Thoracic aorta (tissue), 2 donors: ENCODE data around the gene MME. TPM values are rescaled to one million over a fixed set of nuclear protein-coding genes. Genes with fewer than 3 reads are reported as not detected.

Experiments
- ATAC-seq: fragments of 150-250 bp; one replicate; pipeline ENCODE4 v1.8.0; 2017; ENCODE audit warnings: low read depth; ENCODE audit not compliant: insufficient number of reproducible peaks, low FRiP score
- DNase-seq: peaks from one replicate; pipeline ENCODE4 v3.0.0-alpha.2; 2020; ENCODE audit warnings: low spot score
- H3K27ac ChIP-seq, 2 donors: fragments of 200-600 bp; sonication (generic); 1 replicate in 1 of 2; 2 replicates in 1 of 2; pipeline ENCODE4 v1.5.1; 2016; ENCODE audit warnings: mild to moderate bottlenecking in 2 of 2, moderate library complexity in 2 of 2
- H3K27me3 ChIP-seq: fragments of 200-600 bp; sonication (generic); replicated peaks from 2 replicates; pipeline ENCODE4 v1.6.0; 2016; ENCODE audit warnings: mild to moderate bottlenecking; ENCODE audit not compliant: insufficient read depth
- H3K36me3 ChIP-seq: fragments of 200-600 bp; sonication (generic); one replicate; pipeline ENCODE4 v1.5.1; 2016
- H3K4me1 ChIP-seq, 2 donors: fragments of 200-600 bp; sonication (generic); 1 replicate in 1 of 2; 2 replicates in 1 of 2; pipeline versions ENCODE4 v1.5.1 to v1.6.0; 2016; ENCODE audit warnings: low read depth in 2 of 2, mild to moderate bottlenecking in 1 of 2; ENCODE audit not compliant: control insufficient read depth in 1 of 2
- H3K4me3 ChIP-seq: fragments of 200-600 bp; sonication (generic); 2 replicates; pipeline ENCODE4 v1.5.1; 2016; ENCODE audit warnings: mild to moderate bottlenecking
- H3K9me3 ChIP-seq: fragments of 200-600 bp; sonication (generic); 2 replicates; pipeline ENCODE4 v1.5.1; 2016
- CTCF ChIP-seq: fragments of 200-600 bp; sonication (generic); IDR thresholded peaks from one replicate; pipeline ENCODE4 v1.5.1; 2019; ENCODE audit warnings: antibody characterized with exemption
- total RNA-seq, 2 donors: library from RNA; depleted of rRNA; stranded (reverse); fragments of >200 nt; gene quantifications; one replicate each; pipeline versions ENCODE4 v1.1.0 to v1.2.3, GENCODE V29; 2016

Gene MME
- total RNA-seq, 2 donors from 2014 or later = 3.6 to 4.3 TPM

DNA sequence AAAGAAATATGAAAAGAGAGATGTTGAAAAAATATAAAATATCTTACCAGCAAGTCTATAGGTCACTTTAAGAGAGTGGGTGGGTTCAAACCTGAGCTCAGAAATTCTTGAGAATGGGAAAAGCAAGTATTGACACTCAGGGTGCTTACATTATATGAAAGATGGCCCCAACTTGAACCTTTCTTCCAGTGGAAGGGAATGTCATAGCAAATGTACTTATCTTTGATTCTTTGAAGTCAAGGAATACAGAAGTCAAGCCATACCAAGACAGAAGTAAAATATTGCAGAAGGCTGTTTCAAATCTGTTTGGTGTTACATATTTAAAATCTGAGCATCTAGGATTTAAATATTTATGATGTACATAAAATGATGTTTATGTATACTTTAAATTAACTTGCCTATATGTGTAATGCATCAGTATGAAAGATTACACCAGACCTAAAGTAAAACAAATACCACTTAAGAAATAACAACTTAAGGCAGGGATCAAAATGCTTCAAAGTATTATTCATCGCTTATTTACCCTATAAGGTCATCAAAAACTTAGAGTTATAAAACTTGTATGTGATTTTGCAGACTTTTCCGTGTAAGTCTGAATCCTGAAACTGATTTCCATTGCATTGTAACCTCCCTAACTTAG is 8.7 kb downstream of the MME start:
- no peaks in the 10 kb centered on the region for H3K36me3 ChIP-seq
- no peaks in the 10 kb centered on the region for H3K27me3 ChIP-seq
- no peak for TF ChIP-seq CTCF
- no peak overlapping the region for H3K4me3 ChIP-seq
- no peak overlapping the region for H3K27ac ChIP-seq
- H3K4me1 ChIP-seq = no peaks in the 10 kb centered on the region
- H3K9me3 ChIP-seq = no peaks in the 10 kb centered on the region
- ATAC-seq (no peak), DNase-seq (no peak)

GRCh38 chr3:155089495-155089894 is 9.4 kb downstream of the MME start:
- no peak for ATAC-seq
- no peaks in the 10 kb centered on the region for H3K4me1 ChIP-seq
- DNase-seq = no peak

GRCh38 chr3:155093261-155093660 is 13.1 kb downstream of the MME start:
- no peak overlapping the region for H3K4me3 ChIP-seq
- H3K36me3 ChIP-seq = no peaks in the 10 kb centered on the region
- ATAC-seq (no peak), DNase-seq (no peak)
- H3K4me1 ChIP-seq = no peaks in the 10 kb centered on the region
- no peaks in the 10 kb centered on the region for H3K9me3 ChIP-seq
- TF ChIP-seq CTCF = no peak
- no peak overlapping the region for H3K27ac ChIP-seq
- H3K27me3 ChIP-seq = no peaks in the 10 kb centered on the region

More at GRCh38 chr3:155089495-155089894, 9.4 kb downstream of the MME start:
- Histone ChIP-seq H3K27ac (no peak overlapping the region), H3K4me3 (no peak overlapping the region), H3K36me3 (no peaks in the 10 kb centered on the region), H3K9me3 (no peaks in the 10 kb centered on the region), H3K27me3 (no peaks in the 10 kb centered on the region)
- no peak for TF ChIP-seq CTCF

- H3K36me3 ChIP-seq = no peaks in the 10 kb centered on the region
- H3K27me3 ChIP-seq = no peaks in the 10 kb centered on the region
- no peaks in the 10 kb centered on the region for H3K9me3 ChIP-seq
- H3K4me1 ChIP-seq = no peaks in the 10 kb centered on the region
- ATAC-seq = no peak
- TF ChIP-seq CTCF = no peak
- no peak overlapping the region for H3K27ac ChIP-seq
- DNase-seq = no peak
- H3K4me3 ChIP-seq = no peak overlapping the region
Measured at GRCh38 chr3:155096303-155097008, 16.3 kb downstream of the MME start.

DNA sequence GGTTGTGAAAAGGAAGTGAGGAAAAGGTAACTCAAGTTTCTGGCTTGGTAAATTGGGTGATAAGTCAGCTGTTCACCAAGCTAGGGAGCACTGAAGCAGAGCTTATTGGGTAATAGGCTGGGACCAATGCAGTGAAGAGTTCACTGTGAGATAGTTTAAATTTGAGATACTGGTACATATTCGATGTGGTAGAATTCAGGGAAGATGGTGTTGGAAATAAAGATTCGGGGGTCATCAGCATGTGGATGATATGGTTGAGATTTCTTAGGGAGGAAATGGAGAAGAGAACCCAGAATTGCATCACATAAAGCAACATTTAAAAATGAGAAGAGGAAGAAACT is 16.9 kb downstream of the MME start:
- ATAC-seq (no peak), DNase-seq (no peak)
- Histone ChIP-seq H3K9me3 (no peaks in the 10 kb centered on the region), H3K27me3 (no peaks in the 10 kb centered on the region), H3K4me3 (no peak overlapping the region), H3K4me1 (no peaks in the 10 kb centered on the region), H3K27ac (no peak overlapping the region), H3K36me3 (no peaks in the 10 kb centered on the region)
- TF ChIP-seq CTCF = no peak
